C4-2B (cell line): ENCODE measurements around the gene FLT1.

Experiments used
- H3K27ac ChIP-seq: fragments of 450-650 bp; 2 replicates; pipeline ENCODE4 v1.5.1; 2017
- CTCF ChIP-seq: fragments of 450-650 bp; conservative IDR thresholded peaks from 2 replicates; pipeline ENCODE4 v1.5.1; 2017; ENCODE audit warnings: mild to moderate bottlenecking
- ZFX ChIP-seq: fragments of 450-650 bp; IDR thresholded peaks from 2 replicates; pipeline ENCODE4 v1.6.1; 2017

The FLT1 gene

GRCh38 chr13:28380319-28380718, 114.6 kb downstream of the FLT1 start:
- TF ChIP-seq ZFX (no peak), CTCF (no peak)
- H3K27ac ChIP-seq: no peak overlapping the region

GRCh38 chr13:28379371-28380083, 115.4 kb downstream of the FLT1 start:
- no peak for TF ChIP-seq ZFX
- TF ChIP-seq CTCF: no peak
- no peak overlapping the region for H3K27ac ChIP-seq

- no peak overlapping the region for H3K27ac ChIP-seq
- TF ChIP-seq ZFX: no peak
- peak; percentile 44 for TF ChIP-seq CTCF
Measured at GRCh38 chr13:28376604-28377003, 118.3 kb downstream of the FLT1 start.

- TF ChIP-seq CTCF: no peak
- no peak for TF ChIP-seq ZFX
- no peak overlapping the region for H3K27ac ChIP-seq
Measured at GRCh38 chr13:28375250-28375930, 119.5 kb downstream of the FLT1 start.

- TF ChIP-seq ZFX: no peak
- TF ChIP-seq CTCF: no peak
- H3K27ac ChIP-seq: no peak overlapping the region
Measured at GRCh38 chr13:28373810-28374209, 121.1 kb downstream of the FLT1 start.

- H3K27ac ChIP-seq: no peak overlapping the region
- no peak for TF ChIP-seq ZFX
- TF ChIP-seq CTCF: no peak
Measured at GRCh38 chr13:28370448-28370847, 124.5 kb downstream of the FLT1 start.

GRCh38 chr13:28358708-28359107, 136.2 kb downstream of the FLT1 start:
- no peak overlapping the region for H3K27ac ChIP-seq
- TF ChIP-seq ZFX (no peak), CTCF (no peak)
